ENCODE results near the gene SPANXD.
"Not testable (repeated sequence)": the region's sequence is repeated elsewhere in the genome, so short reads cannot be mapped to it uniquely, and the experiment has no call there.

The SPANXD gene, protein sequence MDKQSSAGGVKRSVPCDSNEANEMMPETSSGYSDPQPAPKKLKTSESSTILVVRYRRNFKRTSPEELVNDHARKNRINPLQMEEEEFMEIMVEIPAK

GRCh38 chrX:141698639-141699038 is at the start of gene SPANXD:
SPANXD (minus strand) TSS chrX:141698739; CDS start chrX:141698405, 334 bp downstream.
- not testable (repeated sequence) for H3K4me3 ChIP-seq (ENCODE audit: low read length); H4K20me1 ChIP-seq (ENCODE audit: insufficient read depth, low read length); H3K27ac ChIP-seq (ENCODE audit: low read length); H3K79me2 ChIP-seq (ENCODE audit: low read length); H3K9ac ChIP-seq (ENCODE audit: low read length); H2AFZ ChIP-seq (ENCODE audit: low read length); DNase-seq; H3K9me2 ChIP-seq (replicated peaks; ENCODE audit: insufficient read depth, low read length); H3F3A ChIP-seq (ENCODE audit: insufficient read depth, low read length); H3K4me2 ChIP-seq (ENCODE audit: low read depth, low read length); H3K27me3 ChIP-seq (replicated peaks; ENCODE audit: insufficient read depth, low read length); H3K9me3 ChIP-seq (replicated peaks; ENCODE audit: insufficient read depth, low read length); H3K36me3 ChIP-seq (replicated peaks; ENCODE audit: insufficient read depth, low read length); H3K4me1 ChIP-seq (ENCODE audit: low read length)

GRCh38 chrX:141742666-141743065 is 44.1 kb upstream of the SPANXD start:
- no peak for DNase-seq
- Histone ChIP-seq H3K79me2 (ENCODE audit: low read length) (no peaks in the 10 kb centered on the region), H2AFZ (ENCODE audit: low read length) (no peak overlapping the region), H3K9me2 (replicated peaks; ENCODE audit: insufficient read depth, low read length) (no peaks in the 10 kb centered on the region), H3K27me3 (replicated peaks; ENCODE audit: insufficient read depth, low read length) (no peaks in the 10 kb centered on the region), H3K9ac (ENCODE audit: low read length) (no peak overlapping the region), H3F3A (ENCODE audit: insufficient read depth, low read length) (no peaks in the 10 kb centered on the region), H3K36me3 (replicated peaks; ENCODE audit: insufficient read depth, low read length) (no peaks in the 10 kb centered on the region), H3K4me1 (ENCODE audit: low read length) (peaks cover under 1% of the 10 kb centered on the region; the same call in 1 of the 2 replicates), H3K27ac (ENCODE audit: low read length) (no peak overlapping the region), H3K9me3 (replicated peaks; ENCODE audit: insufficient read depth, low read length) (no peaks in the 10 kb centered on the region), H4K20me1 (ENCODE audit: insufficient read depth, low read length) (no peaks in the 10 kb centered on the region), H3K4me3 (ENCODE audit: low read length) (no peak overlapping the region), H3K4me2 (ENCODE audit: low read depth, low read length) (no peak overlapping the region)
- TF ChIP-seq EZH2 (optimal IDR thresholded peaks at IDR 0.05; ENCODE audit: low read depth, low read length) (no peak), EZH2phosphoT487 (IDR thresholded peaks at IDR 0.05; ENCODE audit: low read length) (no peak)
- TF ChIP-seq, protein P1, sequence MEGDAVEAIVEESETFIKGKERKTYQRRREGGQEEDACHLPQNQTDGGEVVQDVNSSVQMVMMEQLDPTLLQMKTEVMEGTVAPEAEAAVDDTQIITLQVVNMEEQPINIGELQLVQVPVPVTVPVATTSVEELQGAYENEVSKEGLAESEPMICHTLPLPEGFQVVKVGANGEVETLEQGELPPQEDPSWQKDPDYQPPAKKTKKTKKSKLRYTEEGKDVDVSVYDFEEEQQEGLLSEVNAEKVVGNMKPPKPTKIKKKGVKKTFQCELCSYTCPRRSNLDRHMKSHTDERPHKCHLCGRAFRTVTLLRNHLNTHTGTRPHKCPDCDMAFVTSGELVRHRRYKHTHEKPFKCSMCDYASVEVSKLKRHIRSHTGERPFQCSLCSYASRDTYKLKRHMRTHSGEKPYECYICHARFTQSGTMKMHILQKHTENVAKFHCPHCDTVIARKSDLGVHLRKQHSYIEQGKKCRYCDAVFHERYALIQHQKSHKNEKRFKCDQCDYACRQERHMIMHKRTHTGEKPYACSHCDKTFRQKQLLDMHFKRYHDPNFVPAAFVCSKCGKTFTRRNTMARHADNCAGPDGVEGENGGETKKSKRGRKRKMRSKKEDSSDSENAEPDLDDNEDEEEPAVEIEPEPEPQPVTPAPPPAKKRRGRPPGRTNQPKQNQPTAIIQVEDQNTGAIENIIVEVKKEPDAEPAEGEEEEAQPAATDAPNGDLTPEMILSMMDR (IDR thresholded peaks at IDR 0.05; ENCODE audit: low read length): no peak

GRCh38 chrX:141736656-141737055 is 38.1 kb upstream of the SPANXD start:
- no peak for TF ChIP-seq EZH2 (optimal IDR thresholded peaks at IDR 0.05; ENCODE audit: low read depth, low read length)
- TF ChIP-seq EZH2phosphoT487 (IDR thresholded peaks at IDR 0.05; ENCODE audit: low read length): no peak
- TF ChIP-seq, protein P1 (IDR thresholded peaks at IDR 0.05; ENCODE audit: low read length): no peak
- no peaks in the 10 kb centered on the region for H3K27me3 ChIP-seq (replicated peaks; ENCODE audit: insufficient read depth, low read length)

DNA sequence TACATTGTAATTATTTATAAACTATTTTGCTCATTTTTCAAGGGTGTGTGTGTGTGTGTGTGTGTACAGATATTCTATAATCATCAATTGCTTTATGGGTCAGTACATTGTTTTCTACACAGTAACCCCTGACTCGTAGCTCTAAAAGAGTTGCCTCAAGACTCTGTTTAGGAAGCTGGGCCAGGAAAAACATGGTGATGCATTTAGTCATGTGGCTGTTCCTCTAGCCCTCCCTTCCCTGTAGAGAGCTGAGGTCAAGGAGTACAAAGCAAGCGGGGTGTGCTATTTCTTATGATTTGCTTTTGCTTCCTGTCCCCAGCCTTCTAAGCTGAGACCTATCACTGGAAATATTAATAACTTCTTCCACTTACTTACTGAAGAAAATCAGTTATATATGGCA is 34.8 kb upstream of the SPANXD start:
- Histone ChIP-seq H3K4me2 (ENCODE audit: low read depth, low read length) (no peak overlapping the region; the same call in 1 of the 2 replicates), H3K27me3 (replicated peaks; ENCODE audit: insufficient read depth, low read length) (no peaks in the 10 kb centered on the region), H3K9ac (ENCODE audit: low read length) (no peak overlapping the region), H3K4me1 (ENCODE audit: low read length) (peaks cover 35% of the 10 kb centered on the region), H2AFZ (ENCODE audit: low read length) (no peak overlapping the region), H3K4me3 (ENCODE audit: low read length) (no peak overlapping the region), H3K79me2 (ENCODE audit: low read length) (no peaks in the 10 kb centered on the region), H3K9me3 (replicated peaks; ENCODE audit: insufficient read depth, low read length) (no peaks in the 10 kb centered on the region), H3K27ac (ENCODE audit: low read length) (peak overlapping the region; percentile 83; the same call in 1 of the 2 replicates), H4K20me1 (ENCODE audit: insufficient read depth, low read length) (no peaks in the 10 kb centered on the region), H3K9me2 (replicated peaks; ENCODE audit: insufficient read depth, low read length) (no peaks in the 10 kb centered on the region), H3K36me3 (replicated peaks; ENCODE audit: insufficient read depth, low read length) (no peaks in the 10 kb centered on the region), H3F3A (ENCODE audit: insufficient read depth, low read length) (peaks cover 14% of the 10 kb centered on the region; the same call in 1 of the 2 replicates)
- TF ChIP-seq EZH2 (optimal IDR thresholded peaks at IDR 0.05; ENCODE audit: low read depth, low read length): no peak
- TF ChIP-seq, protein P1 (IDR thresholded peaks at IDR 0.05; ENCODE audit: low read length): no peak
- no peak for TF ChIP-seq EZH2phosphoT487 (IDR thresholded peaks at IDR 0.05; ENCODE audit: low read length)
- DNase-seq: no peak

More at GRCh38 chrX:141736656-141737055, 38.1 kb upstream of the SPANXD start:
- peaks cover 35% of the 10 kb centered on the region for H3K4me1 ChIP-seq (ENCODE audit: low read length)
- H3K27ac ChIP-seq (ENCODE audit: low read length): peak overlapping the region; percentile 79; the same call in 1 of the 2 replicates
- H3K36me3 ChIP-seq (replicated peaks; ENCODE audit: insufficient read depth, low read length): no peaks in the 10 kb centered on the region
- H3F3A ChIP-seq (ENCODE audit: insufficient read depth, low read length): peaks cover 14% of the 10 kb centered on the region; the same call in 1 of the 2 replicates
- H2AFZ ChIP-seq (ENCODE audit: low read length): no peak overlapping the region
- peak overlapping the region; percentile 12; the same call in 1 of the 2 replicates for H3K9ac ChIP-seq (ENCODE audit: low read length)
- peak overlapping the region; percentile 3; the same call in 1 of the 2 replicates for H3K4me3 ChIP-seq (ENCODE audit: low read length)
- H4K20me1 ChIP-seq (ENCODE audit: insufficient read depth, low read length): no peaks in the 10 kb centered on the region
- H3K79me2 ChIP-seq (ENCODE audit: low read length): no peaks in the 10 kb centered on the region
- H3K9me3 ChIP-seq (replicated peaks; ENCODE audit: insufficient read depth, low read length): no peaks in the 10 kb centered on the region
- H3K4me2 ChIP-seq (ENCODE audit: low read depth, low read length): peak overlapping the region; percentile 34
- peak; percentile 75 for DNase-seq
- no peaks in the 10 kb centered on the region for H3K9me2 ChIP-seq (replicated peaks; ENCODE audit: insufficient read depth, low read length)

Measured in MM.1S (cell line).